K562 (cell line): Measurements from ENCODE around the gene SIGLEC6. TPM values are rescaled to one million over a fixed set of nuclear protein-coding genes. Genes with fewer than 3 reads are reported as not detected.

ENCODE experiments used
- ATAC-seq: fragments of 200-7000 bp; cut with Tn5 transposase; 3 replicates; pipeline ENCODE4 v1.9.1; 2020; ENCODE audit warnings: moderate library complexity
- BruUV-seq: library from RNA; stranded (reverse); fragments of 400-500 nt; replicated peaks from 2 replicates; lab custom pipeline; 2021; lab: Mats Ljungman, UMichigan
- CTCF ChIA-PET: fragments of 300-600 bp; formaldehyde crosslinking; extraction: SDS; loops from one replicate; lab custom pipeline; 2021; ENCODE audit warnings: low intra/inter-chr PET ratio; lab: Yijun Ruan, JAX
- POLR2A ChIA-PET: fragments of 300-600, 350-650 bp; sonication (Branson Sonifier 250); formaldehyde crosslinking; extraction: SDS; loops from one replicate; lab custom pipeline; 2021; ENCODE audit warnings: antibody characterized with exemption, inconsistent platforms; lab: Yijun Ruan, JAX
- DNase-seq, 4 experiments: peaks; one replicate each; pipeline versions ENCODE4 v3.0.0 to v3.0.0-alpha.2; 2011 to 2018; ENCODE audit warnings: low spot score in 3 of 4, mixed read lengths in 3 of 4; ENCODE audit errors: extremely low read depth in 1 of 4
- FAIRE-seq: peaks from 2 replicates; lab custom pipeline; 2011; peaks lifted over from hg19 to GRCh38; lab: Jason Lieb, UNC
- H2AFZ ChIP-seq: 2 replicates; pipeline ENCODE4 v1.6.0; 2011; ENCODE audit warnings: low read depth, low read length, control low read depth, inconsistent platforms
- H3K27ac ChIP-seq: fragments of 200-600 bp; 3 replicates; pipeline ENCODE4 v1.8.0; 2011; ENCODE audit warnings: low read depth, mild to moderate bottlenecking, control low read depth, inconsistent platforms, low read length, moderate library complexity, mixed read lengths; ENCODE audit errors: extremely low read depth
- H3K27me3 ChIP-seq, 2 experiments: fragments of 300-600 bp in 1 of 2; 2 replicates in 1 of 2; 3 replicates in 1 of 2; pipeline versions ENCODE4 v1.6.0 to v1.8.0; 2011; ENCODE audit warnings: inconsistent platforms in 2 of 2, low read length in 2 of 2, mild to moderate bottlenecking in 1 of 2, mixed read lengths in 1 of 2, moderate library complexity in 1 of 2; ENCODE audit not compliant: control insufficient read depth in 2 of 2, insufficient read depth in 2 of 2
- H3K36me3 ChIP-seq: fragments of 300-600 bp; 3 replicates; pipeline ENCODE4 v1.8.0; 2011; ENCODE audit warnings: mild to moderate bottlenecking, low read length, inconsistent platforms; ENCODE audit not compliant: control insufficient read depth, insufficient read depth
- H3K4me1 ChIP-seq, 2 experiments: fragments of 200-600 bp in 1 of 2; replicated peaks in 1 of 2; 2 replicates in 1 of 2; 3 replicates in 1 of 2; pipeline versions ENCODE4 v1.5.1 to v1.8.0; 2011; ENCODE audit warnings: inconsistent platforms in 2 of 2, low read length in 2 of 2, mild to moderate bottlenecking in 1 of 2, mixed read lengths in 1 of 2, moderate library complexity in 1 of 2; ENCODE audit not compliant: control insufficient read depth in 2 of 2, insufficient read depth in 2 of 2
- H3K4me2 ChIP-seq: 2 replicates; pipeline ENCODE4 v1.6.1; 2011; ENCODE audit warnings: low read length, control low read depth, inconsistent platforms, mixed read lengths; ENCODE audit not compliant: insufficient read depth
- H3K4me3 ChIP-seq: fragments of 200-600 bp; sonication (generic), shearing (Covaris generic); 2 replicates; pipeline ENCODE4 v1.5.1; 2016; ENCODE audit warnings: control low read depth, inconsistent platforms
- H3K79me2 ChIP-seq: fragments of 200-600 bp; 3 replicates; pipeline ENCODE4 v1.8.0; 2011; ENCODE audit warnings: low read length, inconsistent platforms; ENCODE audit not compliant: control insufficient read depth, insufficient read depth
- H3K9ac ChIP-seq, 2 experiments: 2 replicates each; pipeline versions ENCODE4 v1.6.0 to v1.6.1; 2011; ENCODE audit warnings: low read depth in 2 of 2, low read length in 2 of 2, control low read depth in 1 of 2, inconsistent platforms in 1 of 2, mild to moderate bottlenecking in 1 of 2, mixed read lengths in 1 of 2; ENCODE audit not compliant: insufficient read depth in 1 of 2
- H3K9me1 ChIP-seq: one replicate; pipeline ENCODE4 v1.6.0; 2011; ENCODE audit warnings: inconsistent platforms, mild to moderate bottlenecking, low read length, moderate library complexity; ENCODE audit not compliant: control insufficient read depth, insufficient read depth
- H3K9me3 ChIP-seq: replicated peaks from 2 replicates; pipeline ENCODE4 v1.5.1; 2011; ENCODE audit warnings: low read depth, low read length, inconsistent platforms; ENCODE audit not compliant: control insufficient read depth, insufficient read depth
- H4K20me1 ChIP-seq: replicated peaks from 2 replicates; pipeline ENCODE4 v1.6.1; 2011; ENCODE audit warnings: low read length, inconsistent platforms, mixed read lengths; ENCODE audit not compliant: control insufficient read depth, insufficient read depth
- CEBPZ ChIP-seq: fragments of 150-350 bp; IDR thresholded peaks from 2 replicates; pipeline ENCODE4 v1.6.1; 2014; ENCODE audit warnings: low read depth, mild to moderate bottlenecking, low read length, borderline replicate concordance
- DNMT1 ChIP-seq: fragments of 450-650 bp; IDR thresholded peaks from 2 replicates; pipeline ENCODE4 v1.6.1; 2016; ENCODE audit warnings: antibody characterized with exemption, mild to moderate bottlenecking
- ERF ChIP-seq: fragments of 450-650 bp; formaldehyde crosslinking; IDR thresholded peaks from 2 replicates; pipeline ENCODE4 v1.4.0; 2020; ENCODE audit warnings: mild to moderate bottlenecking, mixed read lengths
- ETS1 ChIP-seq: conservative IDR thresholded peaks from 2 replicates; pipeline ENCODE4 v1.6.1; 2011; ENCODE audit warnings: low read depth, mild to moderate bottlenecking, low read length; ENCODE audit not compliant: control insufficient read depth
- POLR2B ChIP-seq: fragments of 450-650 bp; IDR thresholded peaks from 2 replicates; pipeline ENCODE4 v1.6.1; 2018; ENCODE audit warnings: low read depth; ENCODE audit not compliant: partially characterized antibody
- POLR3G ChIP-seq: IDR thresholded peaks from 2 replicates; pipeline ENCODE4 v1.6.1; 2011; ENCODE audit not compliant: insufficient read length, insufficient replicate concordance; ENCODE audit errors: extremely low read depth
- PRMT5 ChIP-seq: sonication (generic); formaldehyde crosslinking; IDR thresholded peaks from 2 replicates; pipeline ENCODE4 v1.5.0; 2020; ENCODE audit warnings: missing genetic modification reagents
- PTBP1 ChIP-seq: fragments of 200-400 bp; formaldehyde crosslinking; IDR thresholded peaks from 2 replicates; pipeline ENCODE4 v1.6.1; 2017; ENCODE audit warnings: low read depth, low read length
- PURB ChIP-seq: sonication (generic); formaldehyde crosslinking; IDR thresholded peaks from 2 replicates; pipeline ENCODE4 v1.9.0; 2021; ENCODE audit warnings: low read depth, mild to moderate bottlenecking, missing genetic modification reagents
- SMARCA5 ChIP-seq: fragments of 450-650 bp; IDR thresholded peaks from 2 replicates; pipeline ENCODE4 v1.6.1; 2016
- ZBTB1 ChIP-seq: sonication (generic); formaldehyde crosslinking; IDR thresholded peaks from 2 replicates; pipeline ENCODE4 v1.8.1; 2023; ENCODE audit warnings: missing genetic modification reagents, low read depth, mild to moderate bottlenecking, borderline replicate concordance
- ZFPM2 ChIP-seq: fragments of 250-450 bp; sonication (Bioruptor Pico); IDR thresholded peaks from 2 replicates; pipeline ENCODE4 v1.5.1; 2022; ENCODE audit warnings: mild to moderate bottlenecking
- ZNF551 ChIP-seq: fragments of 250-450 bp; sonication (Bioruptor Pico); IDR thresholded peaks from 2 replicates; pipeline ENCODE4 v1.5.0; 2021; ENCODE audit warnings: mild to moderate bottlenecking, moderate library complexity
- ZNF655 ChIP-seq: fragments of 250-450 bp; sonication (Bioruptor Pico); IDR thresholded peaks from 2 replicates; pipeline ENCODE4 v1.5.0; 2021
- ZNF699 ChIP-seq: fragments of 250-450 bp; sonication (Bioruptor Pico); IDR thresholded peaks from 2 replicates; pipeline ENCODE4 v1.8.0; 2021; ENCODE audit warnings: mild to moderate bottlenecking, moderate library complexity; ENCODE audit not compliant: insufficient replicate concordance
- ZNF77 ChIP-seq: fragments of 250-450 bp; sonication (Bioruptor Pico); IDR thresholded peaks from 2 replicates; pipeline ENCODE4 v1.5.0; 2020
- WGBS: fragments of 100-300 bp; shearing (Covaris generic); methylation state at CpG from one replicate; pipeline ENCODE4 v1.1.6; 2016; ENCODE audit warnings: low coverage, mixed read lengths; ENCODE audit not compliant: insufficient coverage; ENCODE audit errors: missing lambda C conversion rate; 5-methylcytosine and 5-hydroxymethylcytosine counted together
- in situ Hi-C: fragments of 300-500 bp; cut with MboI; formaldehyde crosslinking; loops from 4 replicates; pipeline ENCODE4 v1.15.0; 2018; ENCODE audit warnings: inconsistent platforms, mixed read lengths
- intact Hi-C: fragments of 100-400 bp; cut with micrococcal nuclease; formaldehyde crosslinking; loops from 2 replicates; pipeline ENCODE4 v1.14.2; 2022
- polyA plus RNA-seq, 8 experiments: library from polyadenylated mRNA; depleted of rRNA in 4 of 8; stranded (reverse) in 5 of 8; unstranded in 3 of 8; fragments of >200 nt; fragmentation: Nextera tagmentation in 2 of 8; fragmentation: Illumina TruSeq in 1 of 8; extraction: Ambion mirVana in 2 of 8; extraction: Trizol in 1 of 8; gene quantifications; 2 replicates each; pipeline versions ENCODE4 v1.2.1 to v1.2.3, GENCODE V29; 2011 to 2014; ENCODE audit warnings: inconsistent platforms in 1 of 8, missing spikeins in 1 of 8
- total RNA-seq, 7 experiments: library from RNA; depleted of rRNA in 6 of 7; stranded (reverse); fragments of >200 nt in 6 of 7; fragmentation: Illumina TruSeq in 2 of 7; extraction: Trizol in 2 of 7; gene quantifications; 2 replicates each; pipeline versions ENCODE4 v1.2.1 to v1.2.3, GENCODE V29; 2011 to 2021; ENCODE audit warnings: low replicate concordance in 1 of 7

SIGLEC6 gene
- total and polyA plus RNA-seq, 9 of the 15 experiments (the other 6 are each of a cell fraction or from before 2014, with no cell fraction given): 0.03 to 17.5 (median 0.71) TPM

DNA sequence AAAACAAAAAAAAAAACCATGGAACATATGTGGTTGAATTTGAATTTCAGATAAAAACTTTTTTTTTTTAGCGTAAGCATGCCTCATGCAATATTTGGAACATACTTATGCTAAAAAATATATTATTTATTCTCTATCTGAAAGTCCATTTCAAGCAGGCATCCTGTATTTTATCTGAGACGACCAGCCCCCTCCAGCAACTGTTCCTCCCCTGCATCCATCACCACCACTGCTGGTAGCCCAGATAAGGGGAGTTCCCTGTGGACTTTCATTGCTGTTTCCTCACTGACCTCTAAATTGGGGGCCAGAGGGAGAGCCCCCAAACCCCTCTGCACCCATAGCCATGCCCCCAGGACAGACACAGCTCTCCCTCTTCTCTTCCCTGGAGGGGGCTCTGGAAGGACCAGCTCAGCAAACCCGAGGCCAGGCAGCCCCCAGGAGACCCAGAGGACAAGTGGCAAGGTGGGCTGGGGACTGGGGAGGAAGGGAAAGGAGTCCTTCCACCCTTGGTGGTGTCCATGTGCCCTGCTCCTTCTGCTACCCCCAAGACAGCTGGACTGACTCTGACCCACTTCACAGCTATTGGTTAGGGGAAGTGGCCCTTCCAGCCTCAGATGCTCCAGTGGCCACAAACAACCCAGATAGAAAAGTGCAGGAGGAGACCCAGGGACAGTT is 23.3 kb downstream of the SIGLEC6 start:
- Histone ChIP-seq H3K9me3 (no peaks in the 10 kb centered on the region; the same call in 1 of the 2 replicates), H3K4me3 (peak overlapping the region; percentile 24), H2AFZ (peak overlapping the region; percentile 82), H3K4me2 (peak overlapping the region; percentile 86), H3K4me1 (peaks cover 35 to 58% of the 10 kb centered on the region in 2 experiments), H3K36me3 (no peaks in the 10 kb centered on the region), H3K27ac (peak overlapping the region; percentile 98), H3K79me2 (peaks cover 12% of the 10 kb centered on the region), H4K20me1 (no peaks in the 10 kb centered on the region), H3K27me3 (no peaks in the 10 kb centered on the region), H3K9ac (peak overlapping the region; percentile 80 to 82), H3K9me1 (no peaks in the 10 kb centered on the region)
- peak; percentile 74 for ATAC-seq
- intact Hi-C loops: loop anchor here (2.0 kb wide), 2 partner anchors 39 to 65 kb away; no protein-coding TSS in a partner anchor
- POLR2A ChIA-PET: interaction anchor here (0.7 to 1.9 kb wide), 5 partner anchors 20 to 98 kb away, joined by 3 to 12 read pairs (median 3); partner anchors contain the start of gene CEACAM18
- FAIRE-seq: peak; percentile 83
- CTCF ChIA-PET: no interaction called here
- in situ Hi-C loops: no loop called here
- no TSS peak for BruUV-seq
- 0% methylated on average over 3 of the region's 3 CpGs for whole genome bisulfite sequencing
- DNase-seq: peak; percentile 89 to 96 (median 92)
- TF ChIP-seq PRMT5 (no peak), ERF (no peak), ZNF699 (CRISPR knock-in tag) (no peak), SMARCA5 (no peak), ZBTB1 (CRISPR knock-in tag) (no peak), PTBP1 (no peak), ETS1 (no peak; the same call in 1 of the 2 replicates), PURB (CRISPR knock-in tag) (no peak), ZNF77 (CRISPR knock-in tag) (no peak), DNMT1 (no peak), ZNF551 (CRISPR knock-in tag) (no peak), POLR3G (no peak), ZNF655 (CRISPR knock-in tag) (no peak), ZFPM2 (CRISPR knock-in tag) (no peak), POLR2B (no peak), CEBPZ (no peak)
